GM12891 (cell line): ENCODE data around the gene ETFA.

Source experiments
- DNase-seq: peaks from one replicate; pipeline ENCODE4 v3.0.0; 2011; ENCODE audit warnings: low spot score; ENCODE audit not compliant: insufficient read length
- FAIRE-seq: peaks from 2 replicates; lab custom pipeline; 2011; peaks lifted over from hg19 to GRCh38; lab: Jason Lieb, UNC
- PAX5 ChIP-seq: IDR thresholded peaks from 2 replicates; pipeline ENCODE4 v1.6.1; 2011; ENCODE audit warnings: low read length, moderate library complexity, mild to moderate bottlenecking; ENCODE audit not compliant: insufficient read depth, severe bottlenecking
- POLR2A ChIP-seq: IDR thresholded peaks from 2 replicates; pipeline ENCODE4 v1.6.1; 2011; ENCODE audit warnings: low read depth, low read length, control low read depth
- POLR2AphosphoS5 ChIP-seq: IDR thresholded peaks from 2 replicates; pipeline ENCODE4 v1.6.1; 2011; ENCODE audit warnings: low read depth, low read length, control low read depth
- POU2F2 ChIP-seq: IDR thresholded peaks from 2 replicates; pipeline ENCODE4 v1.6.1; 2011; ENCODE audit warnings: low read depth, mild to moderate bottlenecking, control low read depth, low read length, moderate library complexity
- SPI1 ChIP-seq: IDR thresholded peaks from 2 replicates; pipeline ENCODE4 v1.6.1; 2011; ENCODE audit warnings: low read depth, low read length, control low read depth
- TAF1 ChIP-seq: IDR thresholded peaks from 2 replicates; pipeline ENCODE4 v1.6.1; 2011; ENCODE audit warnings: low read depth, low read length, control low read depth

The ETFA gene

DNA sequence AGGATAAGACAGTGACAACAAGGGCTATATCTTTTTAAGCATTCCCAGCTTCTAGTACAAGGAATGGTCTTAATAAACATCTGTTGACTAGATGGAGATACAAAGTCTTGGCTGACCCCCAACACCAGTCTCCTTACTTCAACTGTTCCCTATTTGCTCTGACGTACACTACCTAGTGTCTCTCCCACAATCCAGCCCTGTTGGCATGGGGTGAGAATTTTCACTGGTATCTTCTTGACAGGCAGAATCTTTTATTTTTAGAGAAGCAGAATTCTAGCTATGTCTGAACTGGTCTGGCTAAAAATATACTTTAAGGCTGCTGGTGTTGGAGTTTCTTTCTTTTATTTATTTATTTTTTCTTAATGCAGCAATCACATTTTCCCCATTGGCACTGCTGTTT lies 82.0 kb downstream of the ETFA start:
- FAIRE-seq = no peak
- DNase-seq = no peak
- no peak for TF ChIP-seq SPI1
- no peak for TF ChIP-seq POLR2AphosphoS5
- TF ChIP-seq TAF1 = no peak
- TF ChIP-seq PAX5 = no peak
- TF ChIP-seq POLR2A = no peak
- TF ChIP-seq POU2F2 = no peak

DNA sequence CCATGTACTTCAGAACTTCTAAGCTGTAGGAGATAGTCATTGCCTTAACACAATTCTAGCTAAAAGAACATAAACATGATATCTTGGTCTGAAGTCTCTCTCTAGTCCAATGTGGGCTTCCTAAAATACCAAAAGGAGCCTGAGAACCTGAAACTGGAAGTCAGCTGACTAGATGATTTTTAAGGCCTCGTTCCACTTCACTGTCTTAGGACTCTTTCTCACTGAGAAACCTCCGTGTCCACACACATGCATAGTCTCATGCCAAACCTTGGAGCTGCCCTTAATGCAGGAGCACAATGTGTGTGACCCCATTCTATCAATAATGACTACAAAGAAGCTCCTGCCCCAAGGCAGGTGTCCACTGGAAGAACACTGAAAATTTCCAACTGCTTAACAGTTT lies 87.7 kb downstream of the ETFA start:
- TF ChIP-seq POU2F2 (peak; percentile 66; the same call in 1 of the 2 replicates), TAF1 (no peak), PAX5 (peak; percentile 56), POLR2A (no peak), POLR2AphosphoS5 (no peak), SPI1 (peak; percentile 28)
- FAIRE-seq = peak; percentile 52
- no peak for DNase-seq

DNA sequence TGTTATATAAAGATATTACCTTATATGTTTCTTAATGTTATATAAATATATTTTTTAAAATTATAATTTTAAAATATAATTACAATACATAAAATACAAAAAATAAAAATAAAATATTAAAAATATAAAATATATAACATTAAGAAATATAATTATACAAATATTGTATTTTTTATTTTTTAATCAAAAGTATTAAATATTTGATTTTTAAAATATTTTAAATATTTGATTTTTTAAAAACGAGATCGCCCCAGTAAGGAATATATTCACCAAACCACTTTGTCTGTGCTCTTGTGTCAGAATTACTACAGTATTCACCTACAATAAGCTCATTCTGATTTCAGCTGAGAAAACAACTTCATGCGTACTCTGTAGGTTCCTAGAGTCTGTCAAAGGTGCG lies 89.1 kb downstream of the ETFA start:
- DNase-seq (no peak), FAIRE-seq (no peak)
- no peak for TF ChIP-seq TAF1
- no peak for TF ChIP-seq POLR2A
- no peak for TF ChIP-seq PAX5

DNA sequence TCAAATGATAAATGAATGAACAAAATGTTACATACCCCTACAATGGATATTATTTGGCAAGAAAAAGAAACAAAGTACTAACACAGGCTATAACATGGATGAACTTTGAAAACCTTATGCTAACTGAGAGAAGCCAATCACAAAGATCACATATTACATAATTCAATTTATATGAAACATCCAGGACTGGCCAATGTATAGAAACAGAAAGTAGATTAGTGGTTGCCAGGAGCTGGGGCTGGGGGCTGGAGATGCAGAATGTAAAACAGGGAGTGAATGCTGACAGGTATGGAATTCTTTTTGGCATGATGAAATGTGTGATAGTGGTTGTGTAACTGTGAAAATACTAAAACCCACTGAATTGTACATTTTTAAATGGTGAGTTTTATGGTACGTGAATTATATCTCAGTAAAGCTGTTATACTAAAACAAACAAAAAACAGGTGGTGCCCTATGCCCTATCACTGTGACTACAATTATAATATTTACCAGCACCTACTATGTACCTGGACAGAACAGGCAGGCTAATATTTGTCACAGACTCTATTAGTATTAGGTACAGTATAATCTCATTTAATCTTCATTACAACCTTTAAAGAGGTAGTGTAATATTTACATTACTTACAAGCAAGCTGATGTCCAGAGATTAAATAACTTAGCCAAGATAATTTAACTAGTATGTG lies 90.0 kb downstream of the ETFA start:
- DNase-seq (no peak), FAIRE-seq (no peak)
- TF ChIP-seq TAF1 (no peak), POLR2AphosphoS5 (no peak), POU2F2 (no peak), PAX5 (no peak), SPI1 (no peak), POLR2A (no peak)

DNA sequence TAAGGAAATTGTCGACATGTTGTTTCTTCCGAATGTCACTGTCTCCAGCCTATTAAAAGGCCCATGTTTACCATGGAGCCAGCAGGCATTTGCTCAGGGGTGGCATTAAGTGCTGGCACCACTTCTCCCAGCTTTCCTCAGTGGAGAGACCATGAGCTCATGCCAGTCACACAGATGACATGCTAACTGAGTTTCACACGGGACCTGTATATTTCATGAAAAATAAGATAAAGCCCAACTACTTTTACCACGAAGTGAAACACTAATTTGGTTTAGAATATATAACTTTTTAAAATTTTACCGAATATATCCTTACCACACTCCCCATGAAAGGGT lies 93.4 kb downstream of the ETFA start:
- TF ChIP-seq POLR2A (no peak), POU2F2 (no peak), POLR2AphosphoS5 (no peak)
- DNase-seq (no peak), FAIRE-seq (no peak)

DNA sequence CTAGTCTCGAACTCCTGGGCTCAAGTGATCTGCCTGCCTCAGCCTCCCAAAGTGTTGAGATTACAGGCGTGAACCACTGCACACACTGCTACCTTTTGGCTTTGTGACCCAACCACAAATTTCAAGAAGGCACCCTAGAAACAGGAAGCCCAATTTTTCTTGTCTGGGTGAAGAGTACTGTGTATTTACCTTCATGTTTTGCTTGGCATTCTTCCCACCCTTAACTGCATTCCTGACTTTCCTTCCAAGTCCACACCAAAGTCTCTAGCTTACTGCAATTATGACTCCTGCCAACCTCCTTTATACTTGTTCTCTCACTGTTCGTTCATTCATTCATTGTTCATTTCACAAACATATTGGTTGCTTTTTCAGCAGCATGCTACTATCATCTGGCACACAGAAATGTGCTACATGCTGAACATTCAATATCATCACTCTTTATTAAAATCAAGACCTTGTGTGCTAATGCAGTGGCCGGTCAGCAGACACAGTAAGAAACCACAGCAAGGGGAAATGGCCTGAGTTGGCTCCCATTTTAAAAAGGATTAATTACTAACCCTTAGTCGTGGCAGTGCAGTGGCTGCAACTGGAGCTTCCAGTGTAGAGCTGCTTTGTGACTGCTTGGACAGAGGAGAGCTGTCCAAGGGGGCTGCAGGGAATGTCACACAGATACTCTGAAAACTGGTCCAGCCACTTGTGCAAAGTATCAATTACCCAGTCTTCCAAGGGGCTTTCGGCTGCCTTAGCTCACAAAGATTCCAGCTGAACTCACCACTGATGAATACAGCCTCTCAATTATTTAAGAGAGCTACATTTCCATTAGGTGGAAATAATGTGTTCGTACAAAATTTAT lies 94.0 kb downstream of the ETFA start:
- no peak for DNase-seq
- TF ChIP-seq TAF1 (no peak), SPI1 (peak; percentile 42)

DNA sequence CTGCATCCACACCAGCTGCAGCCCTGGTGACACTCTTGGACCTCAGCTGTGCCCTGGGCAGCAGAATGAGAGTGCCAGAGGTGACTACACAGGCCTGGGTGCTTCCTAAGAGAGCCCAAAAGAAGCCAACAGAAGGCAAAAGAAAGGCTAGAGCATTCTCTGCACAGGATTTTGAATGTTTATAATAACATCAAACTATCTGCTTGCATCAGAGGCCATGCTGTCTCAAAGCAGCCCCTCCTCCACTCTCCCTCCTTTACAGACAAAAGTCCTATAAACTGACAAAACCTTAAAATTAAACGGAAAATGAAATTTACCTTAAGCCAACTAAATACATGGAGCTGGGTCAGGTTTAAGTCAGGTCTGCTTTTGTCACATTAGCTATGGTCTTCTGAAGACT lies 95.6 kb downstream of the ETFA start:
- no peak for TF ChIP-seq POLR2AphosphoS5
- TF ChIP-seq PAX5 = no peak
- no peak for TF ChIP-seq POU2F2
- TF ChIP-seq SPI1 = no peak
- no peak for TF ChIP-seq POLR2A
- TF ChIP-seq TAF1 = no peak
- DNase-seq (no peak), FAIRE-seq (peak; percentile 5)

More for the DNA sequence above, 94.0 kb downstream of the ETFA start:
- peak; percentile 38 for FAIRE-seq

DNA sequence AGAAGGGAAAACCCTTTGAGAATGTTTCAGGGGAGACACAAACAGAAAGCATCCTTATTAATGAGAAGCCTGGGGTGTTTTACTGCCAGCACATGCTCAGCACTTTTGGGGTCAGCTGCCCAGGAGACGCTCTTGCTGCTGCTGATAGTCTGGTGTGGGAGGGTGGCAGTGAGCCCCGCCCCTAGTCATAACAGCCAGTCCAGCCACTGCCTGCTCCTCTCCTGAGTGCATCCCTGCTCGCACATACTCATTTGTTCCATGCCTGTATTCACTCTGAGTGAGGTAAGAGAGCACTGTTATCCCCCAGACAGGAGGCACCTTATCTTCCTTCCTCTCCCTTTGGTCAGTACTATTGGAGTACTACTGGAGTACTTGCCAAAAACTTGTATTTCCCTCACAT lies 101.3 kb downstream of the ETFA start:
- TF ChIP-seq TAF1 = no peak
- TF ChIP-seq POU2F2 = no peak
- TF ChIP-seq POLR2A = no peak
- no peak for TF ChIP-seq PAX5
- no peak for TF ChIP-seq SPI1
- FAIRE-seq = no peak
- no peak for DNase-seq

DNA sequence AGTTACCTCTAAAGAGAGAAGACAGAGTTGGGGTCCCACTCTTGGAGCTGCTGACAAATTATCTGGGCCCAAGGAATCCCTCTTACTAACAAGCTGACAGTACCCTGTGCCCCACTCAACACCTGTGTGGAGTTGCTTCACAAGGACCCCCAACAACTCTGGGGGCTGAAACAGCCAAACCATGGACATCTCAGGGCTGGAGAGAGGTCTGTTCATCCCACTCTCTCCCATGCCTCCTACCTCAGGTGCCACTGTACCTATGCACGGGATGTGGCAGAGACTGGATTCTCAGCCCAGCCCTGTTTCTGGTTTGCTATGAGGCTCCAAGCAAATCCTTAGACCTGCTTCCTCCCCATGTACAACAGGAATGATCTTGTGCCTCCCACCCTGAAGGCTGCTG lies 101.7 kb downstream of the ETFA start:
- TF ChIP-seq SPI1 = no peak
- no peak for TF ChIP-seq PAX5
- TF ChIP-seq TAF1 = no peak
- TF ChIP-seq POU2F2 = no peak
- FAIRE-seq (no peak), DNase-seq (no peak)

DNA sequence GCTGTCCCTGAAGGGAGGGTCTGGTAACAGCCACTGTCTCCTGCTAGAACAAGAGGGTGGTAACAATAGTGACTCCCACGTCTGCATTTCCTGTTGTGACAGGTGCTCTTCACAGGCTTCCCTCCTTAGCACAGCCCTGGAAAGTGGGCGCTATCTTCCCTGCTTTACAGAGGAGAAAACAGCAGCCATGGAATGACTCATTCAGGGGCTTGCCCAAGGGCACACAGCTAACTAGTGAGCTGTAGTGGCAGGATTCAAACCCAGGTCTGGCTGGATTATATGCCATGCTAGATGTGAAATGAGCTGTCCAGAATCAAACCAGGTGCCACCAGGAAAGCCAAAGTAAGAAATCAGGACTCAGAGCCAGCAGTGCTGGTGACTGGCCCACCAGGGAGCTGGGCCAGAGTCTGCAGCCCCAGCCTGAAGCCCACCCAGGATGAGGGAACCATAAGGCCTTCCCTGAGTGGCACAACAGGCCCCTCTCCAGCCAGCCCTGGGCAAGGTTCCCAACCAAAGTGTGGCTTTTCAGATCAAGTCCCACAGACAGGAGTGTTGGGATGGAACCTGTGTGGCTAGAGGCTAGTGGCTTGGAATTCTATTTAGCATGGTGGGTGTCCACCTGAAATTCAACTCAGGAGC lies 102.4 kb downstream of the ETFA start:
- FAIRE-seq = no peak
- no peak for DNase-seq

More for the DNA sequence above, 102.4 kb downstream of the ETFA start:
- no peak for TF ChIP-seq POLR2A
- TF ChIP-seq PAX5 = no peak
- no peak for TF ChIP-seq TAF1
- no peak for TF ChIP-seq SPI1
- no peak for TF ChIP-seq POU2F2
- TF ChIP-seq POLR2AphosphoS5 = no peak
